Smooth muscle cell (in vitro differentiated cells): Measurements from ENCODE around the gene DSCAML1. TPM values are rescaled to one million over a fixed set of nuclear protein-coding genes. Genes with fewer than 3 reads are reported as not detected.

ENCODE experiments used
- DNase-seq: peaks from one replicate; lab custom pipeline; 2025; ENCODE audit not compliant: unreplicated experiment; lab: John Stamatoyannopoulos, UW
- H2AFZ ChIP-seq: fragments of 200-600 bp; sonication (generic); 2 replicates; pipeline ENCODE4 v1.6.0; 2016; ENCODE audit warnings: antibody characterized with exemption, low read depth, mild to moderate bottlenecking
- H3F3A ChIP-seq: fragments of 200-600 bp; sonication (generic); 2 replicates; pipeline ENCODE4 v1.6.0; 2017; ENCODE audit warnings: antibody characterized with exemption, low read depth
- H3K27ac ChIP-seq: fragments of 200-600 bp; sonication (generic); 2 replicates; pipeline ENCODE4 v1.5.1; 2016; ENCODE audit warnings: low read depth, mild to moderate bottlenecking
- H3K27me3 ChIP-seq: fragments of 200-600 bp; sonication (generic); 2 replicates; pipeline ENCODE4 v1.6.1; 2016; ENCODE audit warnings: low read depth, mild to moderate bottlenecking
- H3K36me3 ChIP-seq: fragments of 200-600 bp; sonication (generic); 2 replicates; pipeline ENCODE4 v1.5.1; 2016; ENCODE audit warnings: low read depth
- H3K4me1 ChIP-seq: fragments of 200-600 bp; sonication (generic); 2 replicates; pipeline ENCODE4 v1.5.1; 2016; ENCODE audit warnings: low read depth
- H3K4me2 ChIP-seq: fragments of 200-600 bp; sonication (generic); 2 replicates; pipeline ENCODE4 v1.6.0; 2016; ENCODE audit warnings: mild to moderate bottlenecking
- H3K4me3 ChIP-seq: fragments of 200-600 bp; sonication (generic); 2 replicates; pipeline ENCODE4 v1.5.1; 2016; ENCODE audit warnings: mild to moderate bottlenecking
- H3K79me2 ChIP-seq: fragments of 200-600 bp; sonication (generic); 2 replicates; pipeline ENCODE4 v1.6.0; 2016; ENCODE audit warnings: low read depth, mild to moderate bottlenecking
- H3K9ac ChIP-seq: fragments of 200-600 bp; sonication (generic); 2 replicates; pipeline ENCODE4 v1.6.0; 2016; ENCODE audit warnings: low read depth
- H3K9me3 ChIP-seq: fragments of 200-600 bp; sonication (generic); replicated peaks from 2 replicates; pipeline ENCODE4 v1.5.1; 2016; ENCODE audit warnings: low read depth
- H4K20me1 ChIP-seq: fragments of 200-600 bp; sonication (generic); 2 replicates; pipeline ENCODE4 v1.6.0; 2016; ENCODE audit warnings: low read depth
- CTCF ChIP-seq: fragments of 200-600 bp; sonication (generic); IDR thresholded peaks from 2 replicates; pipeline ENCODE4 v1.5.1; 2017; ENCODE audit warnings: borderline replicate concordance, mild to moderate bottlenecking, antibody characterized with exemption; ENCODE audit not compliant: insufficient read depth, poor library complexity, severe bottlenecking
- WGBS: methylation state at CpG from one replicate; pipeline ENCODE4 v1.1.7; 2016; ENCODE audit warnings: low lambda C conversion rate; 5-methylcytosine and 5-hydroxymethylcytosine counted together
- polyA plus RNA-seq: library from polyadenylated mRNA; unstranded; fragments of >200 nt; fragmentation: Nextera tagmentation; extraction: Ambion mirVana; gene quantifications from 2 replicates; pipeline ENCODE4 v1.2.1, GENCODE V29; 2016
- total RNA-seq: library from RNA; depleted of rRNA; stranded (reverse); fragments of >200 nt; gene quantifications from 2 replicates; pipeline ENCODE4 v1.2.3, GENCODE V29; 2014

Gene DSCAML1
- total and polyA plus RNA-seq, 2 experiments from 2014 or later, result 0.22 TPM; not detected in 1

- Histone ChIP-seq H3K4me2 (no peak overlapping the region), H3F3A (no peaks in the 10 kb centered on the region), H4K20me1 (no peaks in the 10 kb centered on the region), H3K27ac (no peak overlapping the region), H3K36me3 (no peaks in the 10 kb centered on the region), H2AFZ (no peak overlapping the region), H3K4me1 (no peaks in the 10 kb centered on the region), H3K27me3 (peaks cover 22% of the 10 kb centered on the region), H3K9ac (no peak overlapping the region), H3K4me3 (no peak overlapping the region), H3K79me2 (no peaks in the 10 kb centered on the region), H3K9me3 (no peaks in the 10 kb centered on the region)
- no peak for DNase-seq
- TF ChIP-seq CTCF, result no peak
- 90% methylated on average over 14 of the region's 14 CpGs for WGBS
These were observed 331.6 kb downstream of the DSCAML1 start for GRCh38 chr11:117465236-117465997.

GRCh38 chr11:117464778-117465177 is 332.2 kb downstream of the DSCAML1 start:
- Histone ChIP-seq H4K20me1 (no peaks in the 10 kb centered on the region), H3K79me2 (no peaks in the 10 kb centered on the region), H3K27me3 (peaks cover 20% of the 10 kb centered on the region), H3K9me3 (no peaks in the 10 kb centered on the region), H3K27ac (no peak overlapping the region), H3K4me1 (no peaks in the 10 kb centered on the region), H3F3A (no peaks in the 10 kb centered on the region), H3K4me3 (no peak overlapping the region), H3K36me3 (no peaks in the 10 kb centered on the region), H3K9ac (no peak overlapping the region), H3K4me2 (no peak overlapping the region), H2AFZ (no peak overlapping the region)
- 94% methylated on average over 12 of the region's 13 CpGs for WGBS
- TF ChIP-seq CTCF, result no peak
- DNase-seq, result no peak

GRCh38 chr11:117462864-117463247 is 334.2 kb downstream of the DSCAML1 start:
- no peak for DNase-seq
- no peaks in the 10 kb centered on the region for H3K4me1 ChIP-seq
- no peaks in the 10 kb centered on the region for H3F3A ChIP-seq
- no peak overlapping the region for H3K4me3 ChIP-seq
- no peaks in the 10 kb centered on the region for H3K79me2 ChIP-seq
- H3K27me3 ChIP-seq, result peaks cover 12% of the 10 kb centered on the region
- H3K9me3 ChIP-seq, result no peaks in the 10 kb centered on the region
- H3K27ac ChIP-seq, result no peak overlapping the region
- H2AFZ ChIP-seq, result no peak overlapping the region
- 87% methylated on average over 8 of the region's 8 CpGs for WGBS
- H4K20me1 ChIP-seq, result no peaks in the 10 kb centered on the region
- no peak for TF ChIP-seq CTCF
- H3K9ac ChIP-seq, result no peak overlapping the region
- H3K4me2 ChIP-seq, result no peak overlapping the region
- no peaks in the 10 kb centered on the region for H3K36me3 ChIP-seq
